Stimulated activated CD8-positive, alpha-beta memory T cell treated with anti-CD3 and anti-CD28 coated beads, Interleukin-15, amount 100 ng/mL, for 1 hour (primary cell): ENCODE results near the gene CALHM5.
A peak's percentile ranks its signal among the peaks of the same experiment; 100 is the strongest.

Source experiments
- DNase-seq: peaks from one replicate; pipeline ENCODE4 v3.0.0-alpha.2; 2020; ENCODE audit warnings: low read depth

The CALHM5 gene

DNA sequence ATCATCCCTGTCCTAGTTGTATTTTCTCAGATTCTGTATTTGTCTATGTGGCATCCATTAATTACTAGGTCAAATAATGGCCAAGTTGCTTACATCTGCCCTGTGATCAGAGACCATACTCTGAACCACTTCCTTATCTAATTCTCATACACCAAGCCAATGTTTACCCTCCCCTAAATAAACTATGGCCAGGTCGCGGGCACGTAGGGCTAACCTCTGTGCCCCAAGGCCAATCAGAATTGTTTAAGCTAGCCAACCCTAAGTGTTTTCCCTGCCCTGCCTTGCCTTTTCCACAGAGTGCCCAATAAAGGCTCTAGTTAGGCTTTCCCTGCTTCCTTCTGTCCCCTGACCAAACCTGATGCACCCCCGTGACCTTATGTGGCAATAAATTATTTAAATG, 39.4 kb downstream of the CALHM5 start:
- no peak for DNase-seq

DNA sequence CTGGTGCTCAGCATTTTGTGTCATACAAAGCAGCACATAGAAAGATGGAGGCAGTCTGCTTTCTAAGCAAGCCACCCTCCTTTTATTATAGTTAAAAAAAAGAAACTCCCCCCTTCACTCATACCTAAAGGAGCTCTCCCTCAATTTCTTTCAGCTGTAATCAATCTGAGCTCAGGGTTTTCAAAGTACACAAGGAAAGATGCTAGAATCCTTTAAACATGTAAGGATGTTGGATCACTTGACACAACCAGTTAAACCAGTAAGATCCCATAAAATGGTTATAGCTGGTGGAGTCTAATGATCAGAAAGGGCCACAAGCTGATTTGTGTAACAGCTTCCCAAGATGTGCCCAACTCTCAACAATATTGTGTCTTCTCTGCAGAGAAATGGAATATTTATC, 42.0 kb downstream of the CALHM5 start, which contains the start of gene CALHM4:
CALHM4 (plus strand) TSS at position 301 of the 400 bp plus-strand sequence; CDS start at position 344, 43 bp downstream.
- no peak for DNase-seq

DNA sequence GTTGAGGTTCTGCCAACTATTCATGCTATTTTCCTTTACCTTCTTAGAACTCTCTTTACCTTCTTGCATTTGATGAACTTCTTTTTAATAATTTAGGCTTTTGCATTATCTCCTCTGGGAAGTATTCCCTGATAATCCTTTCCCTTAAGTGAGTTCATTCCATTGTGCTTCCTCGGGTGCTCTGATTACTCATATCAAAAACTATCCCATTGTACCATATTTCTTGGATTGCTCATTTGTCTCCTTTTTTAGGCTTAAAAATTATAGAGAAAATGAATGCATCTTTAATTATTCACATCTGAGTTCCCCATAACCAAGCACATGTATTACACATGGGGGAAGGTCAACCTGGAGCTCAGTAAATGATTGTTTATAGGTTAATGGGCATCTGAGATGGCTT, 44.6 kb downstream of the CALHM5 start:
- DNase-seq: no peak

DNA sequence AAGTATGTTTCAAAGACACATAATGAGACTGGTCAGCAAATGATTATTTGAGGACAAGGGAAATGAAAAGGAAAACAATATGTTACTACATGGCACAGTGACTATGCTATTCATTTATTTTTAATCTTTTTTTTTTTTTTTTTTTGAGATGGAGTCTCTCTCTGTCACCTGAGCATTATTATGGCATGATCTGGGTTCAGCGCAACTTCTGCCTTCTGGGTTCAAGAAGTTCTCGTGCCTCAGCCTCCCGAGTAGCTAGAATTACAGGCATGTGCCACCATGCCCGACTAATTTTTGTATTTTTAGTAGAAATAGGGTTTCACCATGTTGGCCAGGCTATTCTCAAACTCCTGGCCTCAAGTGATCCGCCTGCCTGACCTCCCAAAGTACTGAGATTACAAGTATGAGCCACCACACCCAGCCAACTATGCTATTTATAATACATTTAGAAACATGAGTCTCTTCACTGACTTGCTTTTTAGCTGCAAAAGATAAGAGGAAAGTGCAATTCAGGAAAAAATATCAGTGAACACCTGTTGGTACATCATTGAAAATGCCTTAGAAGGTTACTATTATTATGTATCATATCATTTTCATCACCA, 45.5 kb downstream of the CALHM5 start:
- no peak for DNase-seq

DNA sequence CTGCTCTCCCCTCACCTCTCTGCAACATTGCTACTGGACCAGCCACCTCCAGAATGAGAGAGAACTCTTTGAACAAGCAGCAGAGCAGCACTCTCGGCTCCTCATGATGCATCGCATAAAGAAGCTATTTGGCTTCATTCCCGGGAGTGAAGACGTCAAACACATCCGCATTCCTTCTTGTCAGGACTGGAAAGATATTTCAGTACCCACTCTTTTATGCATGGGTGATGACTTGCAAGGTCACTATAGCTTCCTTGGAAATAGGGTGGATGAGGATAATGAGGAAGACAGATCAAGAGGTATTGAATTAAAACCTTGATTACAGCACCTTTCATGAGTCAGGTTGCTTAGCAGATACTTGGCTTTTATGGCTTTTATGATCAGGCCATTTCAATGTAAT, 46.5 kb downstream of the CALHM5 start:
- no peak for DNase-seq

DNA sequence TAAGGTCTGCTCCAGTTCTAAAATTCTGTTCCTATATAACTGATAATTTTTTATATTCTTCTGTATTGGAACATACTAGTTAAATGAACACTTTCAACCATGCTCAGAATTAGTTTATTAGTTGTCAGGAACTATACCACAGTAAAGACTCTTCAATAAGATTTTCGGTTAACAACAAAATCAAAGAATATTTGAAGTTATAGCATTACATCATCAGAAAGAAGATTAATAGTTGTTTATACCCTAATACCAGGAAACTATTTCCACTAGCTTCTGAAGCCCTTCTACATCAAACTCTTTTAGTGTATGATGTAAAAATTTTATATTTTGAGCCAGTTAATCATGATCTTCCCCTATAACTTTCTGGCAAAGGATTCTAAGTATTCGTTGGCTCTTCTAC, 48.7 kb downstream of the CALHM5 start:
- DNase-seq: no peak

DNA sequence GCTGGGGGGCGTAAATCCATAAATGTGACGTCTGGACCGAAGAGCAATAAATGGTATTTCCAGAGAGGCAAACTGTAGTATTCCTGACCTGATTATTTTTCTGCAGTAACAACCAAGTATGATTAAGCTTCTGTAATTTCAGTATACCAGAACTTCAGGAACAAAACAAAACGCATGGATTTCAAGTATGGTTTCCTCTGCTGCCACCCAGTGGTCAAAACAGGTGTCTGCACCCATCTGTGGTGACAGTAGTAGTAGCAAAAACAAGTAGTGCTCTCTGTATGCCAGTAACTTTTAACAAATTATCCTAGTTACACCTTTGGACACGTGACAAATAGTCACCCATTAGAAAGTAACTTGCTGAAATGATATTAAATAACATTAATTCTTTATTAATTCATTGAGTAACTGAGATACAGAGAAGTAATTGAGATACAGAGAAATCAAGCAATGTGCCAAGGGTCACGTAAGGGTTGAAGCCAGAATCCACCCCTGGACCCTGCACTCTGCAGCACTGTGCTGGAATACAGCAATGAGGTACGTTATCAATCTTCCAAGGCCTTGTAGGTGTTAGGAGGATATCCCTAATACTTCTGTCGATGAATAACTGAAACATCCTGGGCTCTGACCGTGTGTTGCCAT, 50.1 kb downstream of the CALHM5 start:
- DNase-seq: peak; percentile 48

DNA sequence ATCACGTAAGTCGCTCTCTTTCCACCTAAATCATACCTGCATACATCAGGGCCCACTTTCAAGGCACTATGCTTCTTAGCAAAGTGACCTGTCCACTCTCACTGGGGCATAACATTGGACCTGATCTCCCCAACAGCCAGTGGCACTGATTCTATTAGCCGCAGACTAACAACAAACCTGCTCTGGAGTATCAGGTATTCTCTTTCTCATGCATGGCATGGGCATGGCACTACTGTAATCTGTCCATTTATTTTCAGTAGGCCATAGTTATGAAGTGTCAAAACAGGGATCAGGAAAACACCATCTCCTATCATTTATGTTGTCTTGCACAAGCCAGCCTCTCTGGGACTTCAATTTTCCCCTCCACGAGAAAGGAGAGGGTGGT, 50.6 kb downstream of the CALHM5 start:
- DNase-seq: no peak

DNA sequence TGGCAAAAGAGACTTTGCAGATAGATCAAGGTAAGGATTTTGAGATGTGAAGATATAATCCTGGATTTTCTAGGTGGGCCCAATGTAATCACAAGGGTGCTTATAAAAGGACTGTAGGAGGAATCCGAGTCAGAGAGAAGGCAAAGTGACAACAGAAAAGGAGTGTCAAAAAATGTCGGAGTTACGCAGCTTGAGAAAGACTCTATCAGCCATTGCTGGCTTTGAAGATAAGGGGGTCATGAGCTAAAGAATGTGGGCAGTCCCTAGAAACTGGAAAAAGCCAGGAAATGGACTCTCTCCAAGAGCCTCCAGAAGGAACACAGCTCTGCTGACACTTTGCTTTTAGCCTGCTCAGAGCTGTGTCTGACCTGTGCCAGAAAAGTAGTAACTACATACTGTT, 51.2 kb downstream of the CALHM5 start:
- DNase-seq: no peak

DNA sequence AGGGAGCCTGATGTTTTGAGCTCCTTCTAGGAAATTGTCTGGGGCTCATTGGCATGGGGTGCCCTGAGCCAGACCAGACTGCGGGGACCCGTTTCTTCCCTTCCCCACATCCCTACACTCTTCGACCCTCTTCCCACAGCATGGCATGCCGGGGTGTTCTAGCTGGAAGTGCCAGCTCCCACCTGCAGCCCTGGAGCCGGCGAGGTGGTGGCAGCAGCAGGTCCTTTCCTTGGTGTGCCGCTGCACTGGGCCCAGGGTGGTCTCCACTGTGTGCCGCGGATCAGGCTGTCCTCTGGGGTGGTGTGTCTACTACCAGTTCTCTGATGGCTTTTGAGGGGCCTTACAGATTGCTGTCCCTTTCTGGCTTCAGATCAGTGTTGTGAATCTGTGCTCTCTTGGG, 52.4 kb downstream of the CALHM5 start:
- no peak for DNase-seq

DNA sequence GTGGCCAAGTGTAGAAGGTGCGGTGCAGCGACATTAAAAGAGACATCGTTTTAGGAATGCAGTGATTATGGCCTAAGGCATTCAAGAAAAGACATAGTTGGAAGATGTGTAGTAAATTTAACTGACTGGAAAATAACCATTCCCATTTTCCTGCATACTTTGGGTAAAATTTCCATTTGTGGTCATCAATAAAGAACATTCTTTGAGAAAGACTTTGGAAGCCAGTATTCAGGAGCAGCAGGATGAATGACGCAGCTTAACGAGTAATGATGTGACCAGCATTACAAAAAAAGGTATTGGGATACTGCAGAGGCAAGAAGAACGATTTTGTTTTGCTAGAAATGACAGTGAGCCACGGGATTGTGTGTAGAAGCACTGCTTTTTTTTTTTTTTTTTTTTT, 52.9 kb downstream of the CALHM5 start:
- no peak for DNase-seq

DNA sequence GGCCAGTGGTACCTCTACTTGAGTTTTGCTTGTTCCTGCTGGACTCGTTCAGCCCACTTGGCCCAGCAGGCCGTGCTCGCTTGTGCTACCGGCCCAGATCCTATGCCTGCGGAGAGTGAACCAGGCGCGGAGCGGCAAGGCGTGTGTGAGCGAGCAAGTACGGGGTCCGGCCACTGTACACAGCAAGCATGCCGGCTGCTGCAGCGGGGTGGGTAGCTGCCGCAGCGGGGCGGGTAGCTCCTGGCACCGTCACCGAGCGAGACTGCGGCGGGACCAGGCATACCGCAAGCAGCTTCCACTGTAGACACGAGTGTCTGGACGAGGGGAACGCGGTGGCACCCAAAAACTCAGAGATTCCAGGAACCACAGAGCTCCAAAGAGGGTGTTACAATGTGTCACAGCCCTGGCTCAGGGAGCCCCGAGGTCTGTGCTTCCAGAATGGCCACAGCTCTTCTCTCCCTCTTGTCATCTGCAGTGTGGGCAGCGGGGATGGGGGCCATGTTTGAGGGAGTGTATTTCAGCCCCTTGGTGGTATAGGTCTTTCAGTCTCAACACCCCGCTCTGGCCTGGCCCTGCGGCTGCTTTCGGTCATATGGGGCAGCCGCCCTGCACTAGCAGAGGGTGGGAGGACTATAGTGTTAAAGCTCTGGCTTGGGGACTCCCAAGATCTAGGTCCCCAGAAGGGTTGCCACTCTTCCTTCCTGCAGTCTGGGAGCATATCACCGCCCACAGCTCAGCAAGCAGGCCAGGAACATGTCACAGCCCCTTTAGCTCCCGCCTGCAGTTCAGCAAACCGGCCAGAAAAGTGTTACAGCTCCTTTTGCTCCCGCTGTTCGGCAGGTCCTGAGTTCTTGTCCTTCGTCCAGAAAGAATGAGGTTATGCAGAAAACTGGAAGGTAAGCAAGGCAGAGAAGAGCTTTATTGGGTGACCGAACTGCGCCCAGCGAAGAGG, 53.8 kb downstream of the CALHM5 start:
- no peak for DNase-seq

DNA sequence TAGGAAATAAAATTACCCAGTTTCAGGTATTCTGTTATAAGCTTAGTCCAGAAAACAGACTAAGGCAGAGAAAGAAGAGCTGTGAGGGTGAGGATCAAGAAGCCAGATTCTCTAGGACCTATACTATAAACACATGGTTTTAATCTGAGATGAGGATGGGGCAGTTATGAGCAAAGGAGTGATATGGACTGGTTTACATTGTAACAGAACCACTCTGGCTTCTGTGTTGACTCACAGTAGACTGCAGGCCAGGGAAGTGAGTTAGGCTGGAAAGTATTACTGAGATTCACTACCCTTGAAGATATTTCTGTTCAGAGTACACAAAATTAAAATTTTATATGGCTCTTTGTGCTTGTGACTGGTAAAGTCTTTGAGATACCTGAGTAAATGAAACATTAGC, 56.7 kb downstream of the CALHM5 start:
- DNase-seq: no peak

DNA sequence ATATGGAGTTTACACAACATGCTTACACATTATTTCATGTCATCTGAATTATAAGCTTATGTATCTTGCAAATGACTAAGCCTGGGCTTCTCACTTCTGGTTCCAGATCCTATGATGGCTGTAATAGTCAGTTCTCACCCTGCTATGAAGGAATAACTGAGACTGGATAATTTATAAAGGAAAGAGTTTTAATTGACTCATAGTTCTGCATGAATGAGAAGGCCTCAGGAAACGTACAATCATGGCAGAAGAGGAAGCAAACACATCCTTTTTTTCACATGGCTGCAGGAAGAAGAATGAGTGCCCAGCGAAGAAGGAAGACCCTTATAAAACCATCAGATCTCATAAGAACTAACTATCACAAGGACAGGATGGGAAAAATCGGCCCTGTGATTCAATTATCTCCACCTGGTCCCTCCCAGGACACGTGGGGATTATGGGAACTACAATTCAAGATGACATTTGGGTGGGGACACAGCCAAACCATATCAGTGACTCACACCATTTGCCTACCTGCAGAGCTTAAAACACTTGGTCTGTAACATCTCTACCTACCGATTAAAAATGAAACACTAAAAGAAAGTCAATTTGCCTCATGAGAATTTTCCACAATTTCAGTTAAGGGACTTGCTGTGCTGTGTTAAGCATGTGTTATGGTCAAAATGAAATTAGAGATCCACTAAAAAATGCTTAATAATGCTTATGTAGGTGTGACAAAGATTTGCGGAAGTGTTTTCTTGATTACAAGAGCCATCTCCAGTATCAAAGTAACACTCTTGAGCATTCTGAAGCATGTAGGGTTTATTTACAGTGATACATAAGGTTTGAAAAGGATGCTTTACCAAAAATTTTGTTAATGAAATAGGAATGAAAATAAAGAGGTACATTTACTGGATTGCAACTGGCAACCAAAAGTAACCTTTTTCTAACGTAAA, 57.6 kb downstream of the CALHM5 start:
- DNase-seq: no peak

DNA sequence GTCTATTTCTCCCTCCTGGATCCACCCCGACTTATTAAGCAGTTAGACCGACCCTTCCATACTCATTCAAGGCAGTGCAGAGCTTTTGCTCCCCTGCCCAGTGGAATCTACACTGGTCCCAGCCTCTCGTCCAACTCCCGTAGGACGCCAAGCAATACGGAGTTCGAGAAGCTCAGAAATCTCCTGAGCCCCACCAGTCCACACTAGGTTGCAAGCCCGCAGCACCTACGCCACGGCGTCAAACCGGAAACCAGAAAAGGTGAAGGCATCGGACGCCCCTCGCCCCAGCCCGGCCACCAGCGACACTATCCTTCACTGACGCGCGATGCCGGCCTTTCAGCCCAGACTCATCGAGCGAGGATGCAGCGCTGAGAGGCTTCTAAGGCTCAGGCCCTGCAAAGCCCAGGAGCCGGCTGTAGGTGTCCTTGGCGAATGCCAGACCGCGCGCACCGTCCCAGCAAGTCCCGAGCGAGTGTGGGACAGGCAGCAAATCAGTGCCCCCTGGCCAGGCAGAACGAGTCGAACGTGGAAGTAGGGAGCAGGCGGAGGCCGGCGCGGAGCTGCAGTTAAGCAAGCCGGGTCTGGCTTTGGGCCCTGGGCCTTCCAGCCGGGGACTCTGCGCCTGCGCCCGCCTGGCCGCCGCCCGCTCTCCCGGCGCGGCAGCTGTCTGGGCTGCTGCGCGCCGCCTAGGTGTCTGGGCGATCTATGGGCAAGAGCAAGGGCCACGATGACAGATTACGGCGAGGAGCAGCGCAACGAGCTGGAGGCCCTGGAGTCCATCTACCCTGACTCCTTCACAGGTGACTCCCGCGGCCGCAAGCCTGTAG, 59.6 kb downstream of the CALHM5 start, which contains the start of gene RWDD1:
RWDD1 (plus strand) TSS at position 649 of the 827 bp plus-strand sequence; CDS start at position 728, 79 bp downstream.
- peak; percentile 93 for DNase-seq

DNA sequence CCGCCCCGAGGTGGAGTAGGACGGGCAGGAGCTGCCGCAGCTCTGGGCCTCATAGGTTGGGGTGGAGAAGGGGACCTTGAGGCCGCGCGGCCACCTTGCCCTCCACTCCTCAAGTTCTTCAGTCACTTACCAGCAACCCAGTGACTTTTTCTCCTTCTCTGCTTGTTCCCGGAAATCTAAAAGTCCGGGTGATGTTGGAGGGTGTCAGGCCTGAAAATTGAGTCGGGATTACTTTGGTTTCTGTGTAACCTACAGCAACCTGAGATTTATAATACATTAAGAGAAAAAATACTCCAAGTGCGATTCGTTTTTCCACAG, 60.2 kb downstream of the CALHM5 start:
- DNase-seq: no peak

DNA sequence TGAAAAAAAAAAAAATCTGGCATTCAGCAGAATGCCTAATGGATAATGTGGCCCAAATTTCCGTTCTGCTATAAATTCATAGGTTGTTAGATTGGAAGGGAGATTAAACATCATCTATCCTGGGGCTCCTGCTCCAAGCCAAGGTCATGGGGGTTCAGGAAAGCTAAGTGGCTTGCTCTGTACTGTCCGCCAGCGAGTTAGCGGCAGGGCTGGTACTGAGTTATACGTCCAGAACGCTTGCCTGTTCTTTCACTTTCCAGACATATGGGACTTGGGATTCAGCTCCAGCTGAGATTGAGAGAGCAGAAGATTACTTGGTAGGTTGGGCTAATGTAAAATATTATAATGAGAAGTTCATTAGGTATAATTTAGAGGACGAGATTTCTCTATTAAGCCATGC, 60.7 kb downstream of the CALHM5 start:
- no peak for DNase-seq
